GM18498 (cell line): Measurements from ENCODE around the gene MTERF4.

Source experiments
- ATAC-seq: cut with Tn5 transposase; IDR thresholded peaks from one replicate; pipeline ENCODE4 v1.9.1; 2021; ENCODE audit warnings: mild to moderate bottlenecking, moderate library complexity; ENCODE audit not compliant: unreplicated experiment

The MTERF4 gene

DNA sequence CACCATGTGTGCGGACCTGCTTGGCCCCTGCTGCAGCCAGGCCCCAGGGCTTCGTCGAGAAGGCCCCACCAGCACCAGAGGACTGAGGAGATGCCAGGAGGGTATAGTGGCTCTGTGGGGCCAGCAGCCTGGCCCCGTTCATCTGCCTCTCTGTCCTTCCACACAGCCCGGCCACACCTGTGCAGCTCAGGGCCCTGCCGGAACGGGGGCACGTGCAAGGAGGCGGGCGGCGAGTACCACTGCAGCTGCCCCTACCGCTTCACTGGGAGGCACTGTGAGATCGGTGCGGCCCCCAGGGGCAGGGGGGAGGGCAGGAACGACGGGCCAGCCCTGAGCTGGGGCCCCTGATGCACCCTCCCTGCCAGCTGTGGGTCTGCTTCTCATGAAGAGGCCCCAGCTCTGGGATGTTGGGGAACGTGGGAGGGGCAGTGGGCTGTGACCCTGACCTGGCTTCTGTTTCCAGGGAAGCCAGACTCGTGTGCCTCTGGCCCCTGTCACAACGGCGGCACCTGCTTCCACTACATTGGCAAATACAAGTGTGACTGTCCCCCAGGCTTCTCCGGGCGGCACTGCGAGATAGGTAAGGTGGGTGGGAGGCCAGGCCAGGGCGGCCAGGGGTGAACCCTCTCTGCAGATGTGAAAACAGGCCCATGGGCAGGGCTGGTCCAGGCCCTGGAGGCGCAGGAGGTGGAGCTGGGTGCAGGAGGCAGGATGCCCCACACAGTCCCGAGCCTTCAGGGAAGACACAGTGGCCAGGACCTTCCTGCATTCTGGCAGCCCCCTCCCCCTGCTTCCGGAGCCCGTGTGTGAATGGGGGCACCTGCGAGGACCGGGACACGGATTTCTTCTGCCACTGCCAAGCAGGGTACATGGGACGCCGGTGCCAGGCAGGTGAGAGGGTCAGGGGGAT, 50.3 kb downstream of the MTERF4 start:
- no peak for ATAC-seq

DNA sequence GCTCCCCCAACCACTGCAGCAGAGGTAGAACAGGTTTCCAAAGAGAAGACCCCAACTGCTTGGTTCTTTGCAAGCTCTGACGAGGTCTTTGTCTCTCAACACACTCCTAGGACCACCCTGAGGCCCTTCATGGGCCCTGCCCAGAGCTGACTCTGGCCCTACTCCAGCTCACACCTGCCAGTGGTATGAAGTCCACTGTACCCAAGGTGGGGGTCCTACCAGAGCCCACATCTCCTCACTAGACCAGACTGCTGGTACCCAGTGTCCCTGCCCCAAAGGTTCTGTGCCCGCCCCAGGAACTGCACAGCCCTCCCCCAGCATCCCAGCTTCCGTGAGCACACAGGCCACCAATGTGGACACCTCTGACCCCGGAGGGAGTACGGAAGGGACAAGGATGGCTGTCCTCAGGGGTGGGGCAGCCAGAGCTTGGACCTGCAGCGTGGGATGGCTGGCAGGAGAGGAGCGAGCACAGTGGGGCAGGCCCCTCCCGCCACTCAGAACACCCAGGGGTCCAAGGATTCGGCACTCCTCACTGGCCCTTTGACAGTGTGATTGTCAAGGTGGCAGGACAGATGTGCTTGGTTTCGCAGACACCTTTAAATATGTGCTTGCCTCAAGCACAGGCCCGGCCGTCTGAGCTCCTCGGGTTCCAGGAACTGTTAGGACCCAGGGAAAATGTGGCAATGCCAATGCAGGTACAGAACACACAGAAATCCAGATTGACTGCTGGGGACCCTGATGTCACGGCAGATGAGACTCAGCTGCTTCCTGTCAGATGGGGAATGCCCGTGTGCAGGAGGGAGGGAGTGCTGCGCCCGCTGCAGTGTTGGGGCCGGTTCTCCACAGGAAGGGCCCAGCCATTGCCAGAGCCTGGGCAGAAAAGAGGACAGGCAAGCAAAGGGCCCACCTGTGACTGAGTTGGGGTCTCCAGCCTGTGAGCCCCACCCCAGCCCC, 51.2 kb downstream of the MTERF4 start:
- no peak for ATAC-seq

DNA sequence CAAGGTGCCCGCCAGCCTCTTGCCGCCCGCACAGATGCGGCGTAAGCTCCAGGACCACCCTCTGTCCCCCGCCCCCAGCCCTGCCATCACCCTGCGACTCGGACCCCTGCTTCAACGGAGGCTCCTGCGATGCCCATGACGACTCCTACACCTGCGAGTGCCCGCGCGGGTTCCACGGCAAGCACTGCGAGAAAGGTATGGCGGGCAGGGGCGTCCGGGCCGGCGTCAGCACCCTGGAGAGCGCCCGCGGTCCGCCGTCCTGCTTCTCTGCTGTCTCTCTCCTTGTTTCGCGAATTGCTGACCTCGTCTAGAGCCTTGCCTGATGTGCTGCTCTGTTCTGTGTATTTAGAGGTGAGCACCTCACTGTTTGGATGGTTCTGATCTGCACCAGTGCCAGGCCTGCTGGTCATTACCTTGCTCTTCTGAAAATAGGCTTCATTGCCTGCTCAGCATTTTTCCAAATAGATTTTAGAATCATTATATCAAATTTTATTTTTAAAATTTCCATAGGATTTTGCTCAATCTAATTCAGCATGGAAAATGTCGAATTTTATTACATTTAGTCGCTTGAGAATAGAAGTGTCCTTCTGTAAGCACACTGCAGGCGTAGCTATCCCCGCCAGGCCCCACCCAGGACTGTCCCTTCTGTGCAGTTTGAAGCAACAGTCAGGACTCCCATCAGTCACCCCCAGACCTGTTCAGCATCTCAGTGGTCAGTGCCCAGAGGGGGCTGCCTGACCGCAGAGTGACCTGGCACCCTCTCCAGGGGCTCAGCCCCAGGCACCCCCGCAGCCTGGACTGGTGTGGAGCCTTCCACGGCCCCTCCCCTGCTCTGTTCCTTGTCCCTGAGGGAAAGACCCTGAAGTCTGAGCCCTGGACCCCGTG, 52.1 kb downstream of the MTERF4 start:
- ATAC-seq: no peak

DNA sequence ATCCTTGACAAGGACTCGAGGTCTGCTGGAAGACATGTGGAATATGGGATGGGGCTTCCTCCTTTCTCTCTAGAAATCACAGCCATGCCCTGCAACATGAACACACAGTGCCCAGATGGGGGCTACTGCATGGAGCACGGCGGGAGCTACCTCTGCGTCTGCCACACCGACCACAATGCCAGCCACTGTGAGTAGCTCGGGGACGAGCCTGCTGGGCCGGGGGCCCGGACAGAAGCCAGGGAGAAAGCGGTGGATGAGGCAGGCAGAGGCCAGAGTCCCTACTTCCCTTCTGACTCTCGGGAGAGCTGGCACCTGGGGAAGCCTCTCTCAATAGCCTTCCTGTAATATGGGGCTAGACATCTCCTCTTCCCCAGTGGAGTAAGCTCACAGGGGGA, 53.1 kb downstream of the MTERF4 start:
- ATAC-seq: no peak

DNA sequence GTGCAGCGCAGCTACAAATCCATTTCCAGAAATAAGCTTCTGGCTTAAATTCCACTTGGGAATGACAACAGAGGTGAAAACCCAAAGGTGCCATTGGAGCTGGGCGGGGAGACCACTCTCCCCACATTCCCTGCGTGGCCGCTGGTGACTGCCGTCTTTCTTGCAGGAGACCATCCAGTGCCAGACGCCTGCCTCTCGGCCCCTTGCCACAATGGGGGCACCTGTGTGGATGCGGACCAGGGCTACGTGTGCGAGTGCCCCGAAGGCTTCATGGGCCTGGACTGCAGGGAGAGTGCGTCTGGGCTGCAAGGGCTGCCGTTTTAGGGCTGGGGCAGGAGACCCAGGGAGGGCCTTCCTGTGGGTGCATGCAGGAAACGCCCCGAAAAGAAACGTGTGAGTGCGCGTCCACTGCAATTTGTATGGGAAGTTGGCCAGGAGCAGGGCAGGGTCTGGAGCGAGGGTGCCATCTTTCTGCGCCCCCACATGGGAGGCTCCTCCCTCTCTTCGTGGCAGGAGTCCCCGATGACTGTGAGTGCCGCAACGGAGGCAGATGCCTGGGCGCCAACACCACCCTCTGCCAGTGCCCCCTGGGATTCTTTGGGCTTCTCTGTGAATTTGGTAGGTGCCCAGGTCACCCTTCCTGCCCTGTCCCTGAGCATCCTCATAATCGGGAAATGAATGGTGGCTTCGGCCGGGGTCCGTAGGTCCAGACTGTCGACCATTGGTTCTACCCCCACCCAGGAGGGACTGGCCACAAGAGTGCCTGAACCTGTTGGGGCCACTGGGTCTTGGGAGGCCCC, 53.7 kb downstream of the MTERF4 start:
- ATAC-seq: no peak

DNA sequence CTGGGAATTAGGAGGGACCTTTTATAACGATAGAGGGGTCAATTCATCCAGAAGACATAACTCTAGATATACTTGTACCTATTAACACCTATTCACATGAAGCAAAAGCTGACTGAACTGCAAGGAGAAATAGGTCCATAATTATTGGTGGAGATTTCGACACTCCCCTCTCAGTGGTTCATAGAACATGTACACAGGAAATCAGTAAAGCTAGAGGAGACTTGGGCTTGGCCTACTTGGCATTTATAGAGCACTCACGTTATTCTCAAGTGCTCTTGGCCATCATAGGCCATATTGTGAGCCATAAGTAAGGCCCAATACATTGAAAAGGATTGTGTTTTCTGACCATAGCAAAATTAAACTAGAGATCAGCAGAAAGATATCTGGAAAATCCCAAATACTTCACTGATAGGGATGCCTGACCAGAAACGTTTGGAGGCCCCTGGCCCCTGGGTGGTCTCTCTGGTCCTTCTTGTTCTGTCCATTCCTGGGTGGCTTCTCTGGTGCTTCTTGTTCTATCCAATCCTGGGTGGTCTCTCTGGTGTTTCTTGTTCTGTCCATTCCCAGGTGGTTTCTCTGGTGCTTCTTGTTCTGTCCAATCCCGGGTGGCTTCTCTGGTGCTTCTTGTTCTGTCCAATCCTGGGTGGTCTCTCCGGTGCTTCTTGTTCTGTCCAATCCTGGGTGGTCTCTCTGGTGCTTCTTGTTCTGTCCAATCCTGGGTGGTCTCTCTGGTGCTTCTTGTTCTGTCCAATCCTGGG, 54.7 kb downstream of the MTERF4 start:
- ATAC-seq: no peak
